GM19193 (cell line): ENCODE data around the gene FXYD7.

Experiments used
- POLR2A ChIP-seq: IDR thresholded peaks from 4 replicates; pipeline ENCODE4 v1.6.1; 2011; ENCODE audit not compliant: insufficient read depth, insufficient read length; ENCODE audit errors: extremely low read depth

Gene FXYD7

DNA sequence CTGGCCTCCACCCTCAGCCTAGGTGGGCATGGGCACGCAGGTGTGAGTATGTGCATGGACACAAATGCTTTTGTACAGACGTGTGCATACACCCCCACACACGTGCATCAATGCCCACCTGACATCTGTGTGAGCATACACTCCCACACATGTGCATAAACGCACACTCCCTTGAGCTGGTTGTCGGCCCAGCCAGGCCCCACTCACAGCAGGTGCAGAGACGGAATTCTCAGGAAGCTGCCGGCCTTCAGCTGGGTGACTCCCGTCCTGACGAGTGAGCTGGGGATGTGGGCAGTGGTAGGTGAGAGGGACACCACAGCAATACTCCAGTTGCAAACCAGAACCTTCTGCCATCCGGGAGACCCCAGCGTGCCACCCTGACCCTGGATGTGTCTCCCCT lies 9.2 kb upstream of the FXYD7 start:
- no peak for TF ChIP-seq POLR2A

DNA sequence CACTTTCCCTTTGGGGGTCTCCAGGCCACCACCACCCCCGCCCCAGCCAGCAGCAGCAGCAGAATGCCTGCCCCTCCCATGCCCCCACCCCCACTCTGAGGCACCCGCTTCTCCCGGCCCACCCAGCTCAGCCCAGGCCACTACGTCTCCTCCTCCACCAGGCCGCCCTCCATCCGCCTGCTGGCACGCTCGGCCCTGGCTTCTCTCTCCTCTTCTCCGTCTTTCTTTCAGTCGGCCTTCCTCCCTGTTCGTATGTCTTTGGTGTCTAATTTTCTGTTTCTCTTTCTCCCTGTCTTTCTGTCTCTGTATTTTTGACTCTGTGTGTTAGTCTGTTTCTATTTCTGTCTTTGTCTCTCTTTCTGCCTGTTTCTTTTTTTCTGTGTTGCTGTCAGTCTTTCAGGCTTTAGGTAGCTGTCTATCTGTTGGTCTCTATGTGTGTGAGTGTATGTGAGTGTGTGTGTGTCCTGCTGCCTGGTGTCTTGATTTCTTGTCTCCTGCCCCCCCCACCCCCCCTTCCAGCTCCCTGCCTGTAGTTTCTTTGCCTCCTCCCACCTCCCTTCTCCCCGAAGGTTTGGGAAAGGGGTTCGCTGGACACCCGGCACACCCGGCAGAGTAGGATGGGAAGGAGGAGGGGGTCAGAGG lies 8.3 kb upstream of the FXYD7 start, which contains the start of gene LGI4:
Gene LGI4 (minus strand): TSS at position 459 of the 642 bp plus-strand sequence. CDS start 379 bp downstream, at position 80.
- no peak for TF ChIP-seq POLR2A

DNA sequence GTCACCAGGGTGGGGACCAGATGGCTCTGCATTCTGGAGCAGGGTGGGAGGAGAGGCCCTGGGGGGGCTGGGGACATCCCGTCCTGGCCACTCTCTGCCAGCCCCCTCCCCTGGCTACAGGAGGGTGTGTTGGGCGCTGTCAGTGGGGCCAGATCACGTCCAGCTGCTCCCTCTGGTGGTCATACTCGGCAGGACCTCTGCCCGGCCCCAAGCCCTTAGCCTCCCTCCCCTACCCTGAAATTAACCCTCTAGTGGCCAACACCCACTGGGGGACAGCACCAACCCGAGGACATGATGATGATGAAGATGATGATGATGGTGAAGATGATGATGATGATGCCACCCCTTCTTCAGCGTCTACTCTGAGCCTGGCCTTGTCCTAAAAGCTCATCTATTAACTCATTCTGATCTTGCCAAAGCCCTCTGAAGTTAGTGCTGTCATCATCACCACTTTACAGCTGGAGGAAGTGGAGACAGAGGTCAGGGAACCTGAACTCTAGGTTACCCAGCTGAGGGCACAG lies 7.6 kb upstream of the FXYD7 start:
- TF ChIP-seq POLR2A = no peak

DNA sequence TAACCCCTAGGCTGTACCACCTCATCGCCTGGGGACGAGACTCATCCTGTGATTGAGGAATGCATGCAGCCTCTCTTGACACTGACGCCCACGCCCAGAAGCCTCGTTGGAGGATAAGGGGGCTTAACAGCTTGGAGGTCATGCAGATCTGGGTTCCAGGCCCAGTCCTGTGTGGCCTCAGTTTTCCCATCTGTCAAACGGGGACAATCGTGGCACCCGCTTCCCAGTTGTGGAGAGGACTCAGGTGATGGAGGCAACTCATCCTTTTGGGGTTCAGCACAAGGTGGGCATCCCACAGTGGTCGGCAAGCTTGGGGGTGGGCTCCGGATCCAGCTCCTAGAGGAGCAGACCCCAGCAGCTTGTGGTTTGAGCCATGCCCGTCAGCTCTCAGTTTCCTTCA lies 6.8 kb upstream of the FXYD7 start:
- no peak for TF ChIP-seq POLR2A

DNA sequence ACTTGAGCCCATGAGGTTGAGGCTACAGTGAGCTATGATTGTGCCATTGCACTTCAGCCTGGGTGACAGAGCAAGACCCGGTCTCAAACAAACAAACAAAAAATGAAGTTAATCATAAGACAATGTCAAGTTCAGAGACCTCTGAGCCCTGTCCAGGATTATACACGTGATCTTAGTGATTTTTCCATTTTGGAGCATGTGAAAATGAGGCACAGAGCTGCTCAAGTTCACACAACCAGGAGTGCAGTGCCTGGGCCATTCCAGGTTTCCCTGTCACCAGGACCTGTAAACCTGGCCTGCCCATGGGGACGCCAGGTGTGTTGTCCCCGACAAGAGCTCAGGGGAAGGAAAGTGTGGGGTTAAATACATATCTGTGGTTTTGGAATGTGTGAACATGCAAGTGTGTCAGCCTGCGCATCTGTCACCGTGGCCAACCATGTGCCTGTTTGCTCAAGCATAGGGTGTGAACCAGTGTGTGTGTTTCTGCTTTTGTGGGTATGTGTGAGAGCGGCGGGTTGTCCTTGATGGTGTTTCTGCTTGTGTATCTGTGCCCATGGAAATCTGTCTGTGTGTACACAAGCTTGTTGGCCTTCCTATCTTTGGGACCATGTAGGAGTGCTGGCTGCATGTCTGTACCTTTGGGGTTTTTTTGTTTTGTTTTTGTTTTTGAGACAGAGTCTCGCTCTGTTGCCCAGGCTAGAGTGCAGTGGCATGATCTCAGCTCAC lies 5.9 kb upstream of the FXYD7 start:
- TF ChIP-seq POLR2A = no peak

DNA sequence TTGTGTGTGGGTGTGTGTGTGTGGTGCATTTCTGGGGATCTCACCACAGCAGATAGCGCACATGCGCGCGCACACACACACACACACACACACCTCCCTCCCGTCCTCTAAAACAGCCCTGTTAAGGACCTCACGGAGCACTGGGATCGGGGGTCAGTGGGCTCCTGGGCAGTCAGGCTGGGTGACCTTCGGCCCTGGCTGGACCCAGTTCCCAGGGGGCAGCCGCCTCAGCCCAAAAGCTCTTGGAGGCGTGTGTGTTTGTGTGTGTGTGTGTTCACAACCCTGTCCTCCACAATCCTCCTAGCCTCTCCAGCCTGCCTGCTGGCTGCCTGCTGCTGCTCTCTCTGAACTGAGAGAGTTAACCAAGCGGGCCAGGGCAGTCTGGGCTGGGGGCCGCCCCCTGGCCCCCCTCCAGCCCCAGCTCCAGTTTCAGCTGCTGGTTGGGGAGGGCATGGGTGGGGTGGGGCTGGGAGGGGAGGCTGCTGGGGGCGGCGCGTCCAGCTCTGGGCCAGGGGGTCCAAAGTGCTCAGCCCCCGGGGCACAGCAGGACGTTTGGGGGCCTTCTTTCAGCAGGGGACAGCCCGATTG lies 4.7 kb upstream of the FXYD7 start, which contains the start of gene FXYD1:
Gene FXYD1 (plus strand): TSS at position 520 of the 588 bp plus-strand sequence. CDS start 1,256 bp downstream, outside the sequence.
- TF ChIP-seq POLR2A = no peak

DNA sequence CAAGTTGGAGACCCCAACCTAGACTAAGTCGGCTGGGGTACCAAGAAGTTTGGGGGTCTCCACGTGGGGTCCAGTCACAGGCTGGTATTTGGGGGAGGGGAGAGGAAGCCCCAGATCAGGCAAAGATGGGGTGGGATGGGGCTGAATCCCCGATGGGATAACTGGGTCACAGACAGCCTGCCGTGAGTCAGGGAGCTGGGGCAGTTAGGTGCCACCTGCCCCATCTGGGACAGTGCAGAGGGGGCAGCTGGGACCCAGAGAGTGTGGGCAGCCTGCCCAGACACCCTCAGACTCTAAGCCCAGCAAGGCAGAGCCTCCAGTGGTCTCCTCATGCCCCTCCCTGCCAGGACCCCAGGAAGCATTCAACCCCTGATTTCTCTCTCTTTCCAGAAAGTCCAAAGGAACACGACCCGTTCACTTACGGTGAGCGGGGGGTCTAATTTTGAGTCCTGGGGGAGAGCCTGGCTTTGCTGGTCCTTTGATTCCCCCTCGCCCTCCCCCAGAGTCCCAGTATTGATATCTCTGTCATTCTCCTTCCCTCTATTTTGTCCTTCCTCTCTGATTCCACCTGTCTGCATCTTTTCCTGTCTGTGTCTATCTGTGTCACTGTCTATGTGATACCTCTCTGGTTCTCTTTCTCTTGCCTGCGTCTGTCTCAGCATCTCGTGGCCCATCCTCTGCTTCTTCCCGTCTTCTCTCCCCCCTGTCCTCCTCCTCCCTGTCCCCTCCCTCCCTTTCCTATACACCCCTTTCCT lies 2.7 kb upstream of the FXYD7 start:
- no peak for TF ChIP-seq POLR2A

DNA sequence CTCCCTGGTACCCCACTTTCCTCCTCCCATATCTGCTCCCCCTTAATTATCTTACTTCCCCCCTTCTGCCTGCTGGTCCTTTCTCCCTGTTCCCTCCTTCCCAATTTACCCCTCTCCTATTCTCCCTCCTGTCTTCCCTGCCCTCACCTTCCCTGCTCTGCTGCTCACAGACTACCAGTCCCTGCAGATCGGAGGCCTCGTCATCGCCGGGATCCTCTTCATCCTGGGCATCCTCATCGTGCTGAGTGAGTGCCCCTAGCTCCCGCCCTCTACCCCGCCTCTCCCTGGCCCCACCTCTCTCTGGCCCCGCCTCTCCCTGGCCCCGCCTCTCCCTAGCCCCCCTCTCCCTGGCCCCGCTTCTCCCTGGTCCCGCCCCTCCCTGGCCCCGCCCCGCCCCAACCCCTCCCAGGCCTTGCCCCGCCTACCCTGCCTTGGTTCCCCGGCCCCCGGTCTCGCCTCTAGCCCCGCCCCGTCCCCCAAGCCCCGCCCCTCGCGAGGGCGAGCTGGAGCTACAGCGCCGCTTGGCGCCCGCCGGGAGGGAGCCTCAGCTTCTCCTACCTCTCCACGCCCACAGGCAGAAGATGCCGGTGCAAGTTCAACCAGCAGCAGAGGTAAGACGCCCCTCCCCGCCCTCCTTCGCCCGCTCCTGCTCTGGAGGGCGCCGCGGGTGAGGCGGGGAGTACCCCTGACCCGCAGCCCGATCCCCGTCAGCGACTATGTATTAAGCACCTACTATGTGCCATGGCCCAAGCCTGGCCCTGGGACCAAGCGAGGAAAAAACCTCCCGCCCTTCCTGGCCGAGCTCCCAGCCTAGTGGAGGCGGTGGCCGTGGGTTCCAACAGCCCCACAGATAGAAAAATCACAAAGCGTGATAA lies 1.9 kb upstream of the FXYD7 start:
- no peak for TF ChIP-seq POLR2A

DNA sequence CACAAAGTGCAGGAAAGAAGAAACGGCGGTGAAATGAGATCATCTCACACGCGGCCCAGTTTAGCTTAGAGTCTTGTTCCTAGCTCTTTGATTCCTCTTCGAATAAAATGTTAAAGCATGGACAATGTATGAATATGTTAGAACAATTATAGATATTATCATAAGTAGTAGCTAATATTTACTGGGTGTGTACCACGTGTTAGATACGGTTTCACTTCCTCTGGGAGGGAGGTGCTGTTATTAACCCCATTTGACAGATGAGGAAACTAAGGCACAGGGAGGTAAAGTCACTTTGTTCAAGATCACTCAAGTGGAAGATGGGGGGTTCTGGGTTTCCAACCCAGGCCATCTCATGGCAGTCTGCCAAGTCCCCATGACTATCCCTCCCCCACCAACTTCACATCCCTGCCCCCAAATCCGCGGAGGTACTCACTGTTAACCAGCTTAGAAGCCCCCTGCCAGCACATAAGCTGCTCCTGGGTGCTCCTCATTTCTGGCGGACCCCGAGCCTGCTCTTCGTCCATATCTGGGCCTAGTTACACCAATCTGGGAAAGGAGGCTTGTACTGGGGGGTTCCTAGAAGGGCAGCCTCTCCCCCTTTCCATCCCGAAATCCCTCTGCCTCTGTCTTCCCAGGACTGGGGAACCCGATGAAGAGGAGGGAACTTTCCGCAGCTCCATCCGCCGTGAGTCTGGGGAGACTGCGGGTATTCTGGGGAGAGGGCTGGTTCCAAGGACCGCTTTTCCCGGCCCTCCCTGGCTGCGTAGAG lies 1.0 kb upstream of the FXYD7 start:
- TF ChIP-seq POLR2A = no peak

DNA sequence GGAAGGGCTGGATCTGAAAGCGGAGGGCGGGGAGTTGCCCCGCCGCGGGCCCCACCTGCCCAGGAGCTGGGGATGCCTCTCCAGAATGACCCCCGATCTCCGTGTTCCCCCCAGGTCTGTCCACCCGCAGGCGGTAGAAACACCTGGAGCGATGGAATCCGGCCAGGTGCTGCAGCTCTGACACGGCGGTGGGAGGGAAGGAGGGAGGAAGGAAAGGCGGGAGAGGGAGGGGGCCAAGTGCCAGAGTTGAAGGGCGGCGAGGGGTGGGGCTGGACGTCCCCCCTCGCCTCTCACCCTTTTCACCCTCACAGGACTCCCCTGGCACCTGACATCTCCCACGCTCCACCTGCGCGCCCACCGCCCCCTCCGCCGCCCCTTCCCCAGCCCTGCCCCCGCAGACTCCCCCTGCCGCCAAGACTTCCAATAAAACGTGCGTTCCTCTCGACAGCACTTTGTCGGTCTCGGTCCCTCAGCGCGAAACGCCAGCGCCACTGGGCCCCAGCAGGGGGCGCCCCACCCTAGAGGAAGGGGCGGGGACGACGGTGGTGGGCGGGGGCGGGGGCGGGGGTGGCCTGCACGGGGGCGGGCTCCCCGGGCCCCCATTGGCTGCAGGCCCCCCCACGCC lies 337 bp upstream of the FXYD7 start:
- TF ChIP-seq POLR2A = no peak

DNA sequence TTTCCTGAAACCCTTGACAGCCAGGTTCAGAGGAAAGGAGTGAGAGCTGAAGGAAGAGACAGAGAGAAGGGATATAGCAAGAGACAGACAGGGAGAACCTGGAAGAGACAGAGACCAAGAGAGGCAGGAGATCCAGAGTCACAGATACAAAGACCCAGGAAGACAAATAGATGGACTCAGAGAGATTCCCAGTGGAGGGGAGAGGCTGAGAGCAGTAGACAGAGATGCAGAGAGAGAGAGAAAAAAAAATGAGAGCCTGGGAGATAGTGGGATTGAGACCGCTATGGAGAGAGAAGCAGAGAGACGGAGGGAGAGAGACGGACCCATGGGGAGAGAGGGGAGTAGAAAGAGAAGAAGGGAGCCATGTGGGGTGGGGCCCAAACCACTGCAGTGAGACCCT lies 763 bp downstream of the FXYD7 start:
- no peak for TF ChIP-seq POLR2A

DNA sequence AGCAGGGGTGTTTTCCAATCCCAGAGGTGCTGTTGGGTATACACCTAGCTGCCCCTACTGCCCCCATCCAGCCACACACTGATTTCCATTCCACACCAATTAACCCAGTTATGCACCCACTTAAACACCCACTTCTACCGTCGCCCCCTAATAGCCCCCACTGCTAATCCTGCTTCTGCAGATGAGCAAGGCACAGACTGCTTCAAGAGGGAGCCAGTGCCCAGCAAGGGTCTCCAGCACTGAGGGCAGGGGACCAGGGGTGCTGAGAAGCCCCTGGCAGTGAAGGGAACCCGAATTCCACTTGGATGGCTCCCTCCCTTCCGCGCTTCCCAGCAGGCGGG lies 1.2 kb downstream of the FXYD7 start:
- no peak for TF ChIP-seq POLR2A

DNA sequence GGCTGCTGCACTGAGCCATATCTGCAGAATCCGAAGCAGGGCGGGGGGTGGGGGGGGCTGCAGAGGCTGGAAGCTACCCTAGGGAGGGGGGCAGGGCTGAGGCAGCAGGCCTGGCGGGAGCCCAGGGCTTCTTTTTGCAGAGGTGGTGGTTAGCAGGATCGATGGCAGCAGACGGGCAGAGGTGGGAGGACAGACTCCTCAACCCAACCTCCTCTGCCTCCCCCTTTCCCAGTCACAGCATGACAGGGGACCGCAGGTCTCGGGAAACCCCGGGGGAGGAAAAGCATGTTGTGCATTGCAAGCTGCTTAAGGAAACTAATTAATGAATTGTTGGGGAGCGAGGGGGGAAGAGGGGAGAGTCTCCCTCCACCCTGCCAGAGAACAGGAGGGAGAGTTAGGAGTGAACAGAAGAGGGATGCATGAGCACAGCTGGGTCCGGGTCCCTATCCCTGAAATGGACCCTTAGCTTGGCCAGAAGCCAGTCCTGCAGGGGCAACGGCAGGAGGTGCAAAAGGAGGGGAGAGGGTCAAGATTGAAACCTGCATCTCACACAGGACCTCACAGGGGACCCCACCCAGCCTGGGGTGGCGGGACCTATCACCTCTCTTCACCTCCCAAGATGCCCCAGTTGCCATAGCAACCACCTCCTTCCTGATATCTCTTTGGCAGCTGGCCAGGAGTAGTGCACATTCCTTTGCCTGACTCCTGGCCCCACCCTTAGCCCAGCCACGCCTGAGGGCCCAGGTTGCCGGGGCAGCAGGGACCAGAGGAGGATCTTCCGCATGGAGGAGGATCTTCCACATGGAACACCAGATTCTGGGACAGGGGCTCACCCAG lies 1.8 kb downstream of the FXYD7 start:
- TF ChIP-seq POLR2A = no peak
